HG03025 (cell line): ENCODE results near the gene ARHGEF39.

ENCODE experiments used
- ATAC-seq: cut with Tn5 transposase; IDR thresholded peaks from one replicate; pipeline ENCODE4 v1.9.1; 2021; ENCODE audit warnings: mild to moderate bottlenecking, moderate library complexity; ENCODE audit not compliant: unreplicated experiment, low FRiP score

The ARHGEF39 gene

GRCh38 chr9:35679091-35679490, 14.1 kb upstream of the ARHGEF39 start:
- ATAC-seq: no peak

- no peak for ATAC-seq
Measured at GRCh38 chr9:35675732-35676392, 10.9 kb upstream of the ARHGEF39 start.

GRCh38 chr9:35675204-35675603, 10.2 kb upstream of the ARHGEF39 start:
- no peak for ATAC-seq

- no peak for ATAC-seq
Measured at GRCh38 chr9:35674025-35674361, 9.0 kb upstream of the ARHGEF39 start.

- ATAC-seq: no peak
Measured at GRCh38 chr9:35673132-35674024, 8.4 kb upstream of the ARHGEF39 start, which contains the start of gene CA9. Gene CA9, plus strand, starts transcription at chr9:35673928. Its CDS starts 32 bp downstream, at chr9:35673960.

GRCh38 chr9:35669331-35670145, 4.5 kb upstream of the ARHGEF39 start:
- no peak for ATAC-seq

- ATAC-seq: no peak
Measured at GRCh38 chr9:35667939-35668338, 2.9 kb upstream of the ARHGEF39 start.

GRCh38 chr9:35666549-35666948, 1.6 kb upstream of the ARHGEF39 start:
- no peak for ATAC-seq

- ATAC-seq: no peak
Measured at GRCh38 chr9:35666045-35666444, 1.1 kb upstream of the ARHGEF39 start.

- no peak for ATAC-seq
Measured at GRCh38 chr9:35665471-35665818, 450 bp upstream of the ARHGEF39 start.

- no peak for ATAC-seq
Measured at GRCh38 chr9:35662437-35662836, 2.6 kb downstream of the ARHGEF39 start.

GRCh38 chr9:35661756-35662350, 3.1 kb downstream of the ARHGEF39 start:
- no peak for ATAC-seq

- no peak for ATAC-seq
Measured at GRCh38 chr9:35660966-35661415, 4.0 kb downstream of the ARHGEF39 start.

- ATAC-seq: no peak
Measured at GRCh38 chr9:35659340-35659739, 5.7 kb downstream of the ARHGEF39 start.

GRCh38 chr9:35658968-35659220, 6.1 kb downstream of the ARHGEF39 start:
- ATAC-seq: no peak

- ATAC-seq: peak; percentile 65
Measured at GRCh38 chr9:35658137-35658967, 6.6 kb downstream of the ARHGEF39 start, which contains the start of gene CCDC107. Gene CCDC107, plus strand, starts transcription at chr9:35658292. Its CDS starts 88 bp downstream, at chr9:35658380.

GRCh38 chr9:35657546-35658136, 7.4 kb downstream of the ARHGEF39 start, which contains the start of gene RMRP:
Gene RMRP, minus strand, starts transcription at chr9:35658019.
- peak; percentile 80 for ATAC-seq

- peak; percentile 4 for ATAC-seq
Measured at GRCh38 chr9:35656831-35657545, 8.0 kb downstream of the ARHGEF39 start.

GRCh38 chr9:35656348-35656747, 8.6 kb downstream of the ARHGEF39 start:
- no peak for ATAC-seq
